Ascending aorta (tissue), 2 donors: ENCODE measurements around the gene DIDO1. TPM values are rescaled to one million over a fixed set of nuclear protein-coding genes. Genes with fewer than 3 reads are reported as not detected.

Source experiments
- DNase-seq, 2 donors: peaks; one replicate each; pipeline ENCODE4 v3.0.0-alpha.2; 2019; ENCODE audit warnings: low spot score in 2 of 2
- H3K27ac ChIP-seq, 2 donors: fragments of 200-600 bp; sonication (generic); one replicate each; pipeline ENCODE4 v1.5.1; 2016 to 2017; ENCODE audit warnings: mild to moderate bottlenecking in 1 of 2
- H3K27me3 ChIP-seq: fragments of 200-600 bp; sonication (generic); one replicate; pipeline ENCODE4 v1.5.1; 2017
- H3K36me3 ChIP-seq, 2 donors: fragments of 200-600 bp; sonication (generic); one replicate each; pipeline ENCODE4 v1.5.1; 2016
- H3K4me1 ChIP-seq, 2 donors: fragments of 200-600 bp; sonication (generic); one replicate each; pipeline ENCODE4 v1.5.1; 2016 to 2017; ENCODE audit warnings: mild to moderate bottlenecking in 1 of 2
- H3K4me3 ChIP-seq, 2 donors: fragments of 200-600 bp; sonication (generic); one replicate each; pipeline ENCODE4 v1.5.1; 2016 to 2017; ENCODE audit warnings: mild to moderate bottlenecking in 1 of 2
- H3K9me3 ChIP-seq, 2 donors: fragments of 200-600 bp; sonication (generic); one replicate each; pipeline ENCODE4 v1.5.1; 2016
- intact Hi-C: fragments of 100-400 bp; cut with DNase I; formaldehyde crosslinking; loops from one replicate; pipeline ENCODE4 v1.15.1; 2023
- total RNA-seq: library from RNA; depleted of rRNA; stranded (reverse); fragments of >200 nt; gene quantifications from one replicate; pipeline ENCODE4 v1.1.0, GENCODE V29; 2016
- TF ChIP-seq, protein P1 (sequence below), 3 experiments: fragments of 200-600 bp in 2 of 3; fragments of 450-650 bp in 1 of 3; sonication (generic) in 2 of 3; IDR thresholded peaks; one replicate each; pipeline ENCODE4 v1.5.1; 2016 to 2019; ENCODE audit warnings: antibody characterized with exemption in 3 of 3, mild to moderate bottlenecking in 1 of 3, moderate library complexity in 1 of 3

The DIDO1 gene
- total RNA-seq, 1 donor from 2014 or later: 42.4 TPM

- H3K27me3 ChIP-seq: no peaks in the 10 kb centered on the region
- H3K4me3 ChIP-seq: no peak overlapping the region
- intact Hi-C loops: no loop called here
- H3K36me3 ChIP-seq: no peaks in the 10 kb centered on the region
- H3K9me3 ChIP-seq: no peaks in the 10 kb centered on the region
- no peak for DNase-seq
- TF ChIP-seq, protein P1, sequence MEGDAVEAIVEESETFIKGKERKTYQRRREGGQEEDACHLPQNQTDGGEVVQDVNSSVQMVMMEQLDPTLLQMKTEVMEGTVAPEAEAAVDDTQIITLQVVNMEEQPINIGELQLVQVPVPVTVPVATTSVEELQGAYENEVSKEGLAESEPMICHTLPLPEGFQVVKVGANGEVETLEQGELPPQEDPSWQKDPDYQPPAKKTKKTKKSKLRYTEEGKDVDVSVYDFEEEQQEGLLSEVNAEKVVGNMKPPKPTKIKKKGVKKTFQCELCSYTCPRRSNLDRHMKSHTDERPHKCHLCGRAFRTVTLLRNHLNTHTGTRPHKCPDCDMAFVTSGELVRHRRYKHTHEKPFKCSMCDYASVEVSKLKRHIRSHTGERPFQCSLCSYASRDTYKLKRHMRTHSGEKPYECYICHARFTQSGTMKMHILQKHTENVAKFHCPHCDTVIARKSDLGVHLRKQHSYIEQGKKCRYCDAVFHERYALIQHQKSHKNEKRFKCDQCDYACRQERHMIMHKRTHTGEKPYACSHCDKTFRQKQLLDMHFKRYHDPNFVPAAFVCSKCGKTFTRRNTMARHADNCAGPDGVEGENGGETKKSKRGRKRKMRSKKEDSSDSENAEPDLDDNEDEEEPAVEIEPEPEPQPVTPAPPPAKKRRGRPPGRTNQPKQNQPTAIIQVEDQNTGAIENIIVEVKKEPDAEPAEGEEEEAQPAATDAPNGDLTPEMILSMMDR (IDR thresholded peaks at IDR 0.05): no peak
- no peak overlapping the region for H3K27ac ChIP-seq
- H3K4me1 ChIP-seq: peaks cover 0 to 2% of the 10 kb centered on the region in 2 donors
These were observed 45.1 kb upstream of the DIDO1 start for GRCh38 chr20:62971211-62971949.

DNA sequence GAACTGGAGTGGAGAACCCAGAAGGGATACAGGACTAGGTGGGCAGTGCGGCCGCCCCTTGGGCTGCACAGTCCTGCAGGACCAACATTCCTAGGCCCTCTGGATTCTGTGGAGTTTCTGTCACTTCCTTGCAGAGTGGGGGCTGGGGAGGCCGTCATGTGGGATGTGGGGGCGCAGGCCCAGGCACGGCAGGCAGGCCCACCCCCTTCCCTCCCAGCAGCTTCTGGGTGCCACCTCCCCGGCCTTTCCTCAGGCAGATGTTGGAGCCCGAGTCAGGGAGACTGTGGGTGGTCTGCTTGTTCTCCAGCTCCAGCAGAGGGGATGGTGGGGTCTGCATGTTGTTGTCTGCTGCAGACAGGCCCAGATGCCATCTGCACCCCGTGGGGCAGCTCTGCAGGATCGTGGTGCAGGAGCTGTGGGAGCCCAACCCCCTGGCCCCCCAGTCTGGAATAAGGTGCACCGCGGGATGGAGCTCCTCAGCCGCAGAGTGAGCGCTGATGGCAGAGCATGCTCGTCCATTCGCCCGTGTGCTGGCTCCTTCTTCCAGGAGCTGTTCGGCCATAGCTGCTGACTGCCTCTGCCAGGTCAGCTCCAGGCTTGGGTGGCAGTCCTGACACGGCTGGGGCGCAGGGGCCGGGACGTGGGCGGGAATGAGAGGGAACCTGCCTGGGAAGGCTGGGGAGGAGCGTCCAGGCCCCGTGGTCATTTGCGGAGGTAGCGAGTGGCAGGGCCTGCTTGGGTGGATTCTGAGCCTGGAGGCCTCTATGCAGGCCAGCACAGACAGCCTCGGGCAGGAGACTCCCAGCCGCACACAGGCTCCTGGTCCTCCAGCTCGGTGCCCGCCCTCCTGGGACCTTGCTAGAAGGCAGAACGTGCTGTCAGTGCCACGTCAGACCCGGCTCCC lies 44.3 kb upstream of the DIDO1 start:
- DNase-seq: no peak
- Histone ChIP-seq H3K27me3 (no peaks in the 10 kb centered on the region), H3K4me3 (no peak overlapping the region), H3K9me3 (no peaks in the 10 kb centered on the region), H3K36me3 (no peaks in the 10 kb centered on the region), H3K27ac (no peak overlapping the region), H3K4me1 (peaks cover 0 to 2% of the 10 kb centered on the region in 2 donors)
- intact Hi-C loops: no loop called here
- TF ChIP-seq, protein P1 (IDR thresholded peaks at IDR 0.05): no peak

DNA sequence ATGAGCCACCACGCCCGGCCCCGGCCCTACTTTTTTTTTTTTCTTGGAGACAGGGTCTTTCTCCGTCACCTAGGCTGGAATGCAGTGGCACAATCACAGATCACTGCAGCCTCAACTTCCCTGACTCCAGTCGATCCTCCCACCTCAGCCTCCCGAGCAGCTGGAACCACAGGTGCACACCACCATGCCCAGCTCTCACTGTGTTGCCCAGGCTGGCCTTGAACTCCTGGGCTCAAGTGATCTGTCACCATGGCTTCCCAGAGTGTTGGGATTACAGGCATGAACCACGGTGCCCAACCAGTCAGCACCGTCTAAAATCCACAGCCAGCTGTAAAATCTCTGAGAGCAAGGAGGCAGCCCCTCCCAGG lies 43.6 kb upstream of the DIDO1 start:
- Histone ChIP-seq H3K4me3 (no peak overlapping the region), H3K9me3 (no peaks in the 10 kb centered on the region), H3K27ac (no peak overlapping the region), H3K4me1 (peaks cover 0 to 2% of the 10 kb centered on the region in 2 donors), H3K27me3 (no peaks in the 10 kb centered on the region), H3K36me3 (no peaks in the 10 kb centered on the region)
- intact Hi-C loops: no loop called here
- no peak for DNase-seq
- TF ChIP-seq, protein P1 (IDR thresholded peaks at IDR 0.05): no peak

DNA sequence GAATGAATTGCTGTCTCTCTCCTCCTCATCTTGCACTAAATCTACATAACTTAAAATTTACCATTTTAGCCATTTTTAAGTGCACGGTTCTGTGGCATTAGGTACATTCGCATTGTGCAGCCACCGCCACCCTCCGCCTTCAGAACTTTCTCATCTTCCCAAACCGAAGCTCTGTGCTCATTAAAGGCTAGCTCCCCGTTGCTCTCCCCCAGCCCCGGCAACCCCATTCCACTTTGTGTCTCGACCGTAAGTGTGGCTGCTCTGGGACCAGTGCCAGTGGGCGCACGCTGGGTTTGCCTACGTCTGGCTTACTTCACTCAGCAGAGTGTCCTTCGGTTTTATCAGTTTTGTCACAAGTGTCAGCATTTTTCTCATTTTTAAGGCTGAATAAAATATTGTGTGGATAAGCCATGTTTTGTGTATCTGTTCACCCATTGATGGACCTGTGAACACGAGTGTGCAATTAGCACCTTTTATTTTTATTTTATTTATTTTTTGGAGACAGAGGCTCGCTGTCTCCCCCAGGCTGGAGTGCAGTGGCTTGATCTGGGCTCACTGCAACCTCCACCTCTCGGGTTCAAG lies 43.0 kb upstream of the DIDO1 start:
- H3K4me3 ChIP-seq: no peak overlapping the region
- peaks cover 0 to 2% of the 10 kb centered on the region in 2 donors for H3K4me1 ChIP-seq
- intact Hi-C loops: no loop called here
- H3K9me3 ChIP-seq: no peaks in the 10 kb centered on the region
- no peaks in the 10 kb centered on the region for H3K27me3 ChIP-seq
- TF ChIP-seq, protein P1 (IDR thresholded peaks at IDR 0.05): no peak
- peaks cover 0 to 4% of the 10 kb centered on the region in 2 donors for H3K36me3 ChIP-seq
- no peak overlapping the region for H3K27ac ChIP-seq
- DNase-seq: no peak

- Histone ChIP-seq H3K27me3 (no peaks in the 10 kb centered on the region), H3K4me3 (no peak overlapping the region), H3K27ac (no peak overlapping the region), H3K36me3 (peaks cover 0 to 11% of the 10 kb centered on the region in 2 donors), H3K4me1 (peaks cover 0 to 2% of the 10 kb centered on the region in 2 donors), H3K9me3 (no peaks in the 10 kb centered on the region)
- TF ChIP-seq, protein P1 (IDR thresholded peaks at IDR 0.05): no peak
- DNase-seq: no peak
- intact Hi-C loops: no loop called here
These were observed 42.3 kb upstream of the DIDO1 start for GRCh38 chr20:62968378-62969178.
